HepG2 (cell line): ENCODE measurements around the gene ZNF484. TPM values are rescaled to one million over a fixed set of nuclear protein-coding genes. Genes with fewer than 3 reads are reported as not detected.
"Not testable (repeated sequence)": the region's sequence is repeated elsewhere in the genome, so short reads cannot be mapped to it uniquely, and the experiment has no call there.

Experiments used
- ATAC-seq: fragments of 200-7000 bp; cut with Tn5 transposase; 3 replicates; pipeline ENCODE4 v1.9.1; 2020; ENCODE audit warnings: mild to moderate bottlenecking, moderate library complexity
- BruUV-seq: library from RNA; stranded (reverse); fragments of 400-500 nt; replicated peaks from 2 replicates; lab custom pipeline; 2021; lab: Mats Ljungman, UMichigan
- CTCF ChIA-PET: fragments of 300-600 bp; formaldehyde crosslinking; extraction: SDS; loops from one replicate; lab custom pipeline; 2021; ENCODE audit warnings: low total read pairs, inconsistent platforms, low intra/inter-chr PET ratio; lab: Yijun Ruan, JAX
- POLR2A ChIA-PET: fragments of 350-600 bp; sonication (Branson Sonifier 250); formaldehyde crosslinking; loops from one replicate; lab custom pipeline; 2020; ENCODE audit warnings: antibody characterized with exemption, inconsistent platforms; lab: Yijun Ruan, JAX
- DNase-seq: peaks from one replicate; pipeline ENCODE4 v3.0.0-alpha.2; 2015; ENCODE audit warnings: low spot score
- FAIRE-seq: peaks from 3 replicates; lab custom pipeline; 2011; peaks lifted over from hg19 to GRCh38; lab: Jason Lieb, UNC
- H2AFZ ChIP-seq: one replicate; pipeline ENCODE4 v1.6.1; 2011; ENCODE audit warnings: low read length, inconsistent platforms
- H3K27ac ChIP-seq: fragments of 300-600 bp; 3 replicates; pipeline ENCODE4 v1.8.0; 2011; ENCODE audit warnings: mixed run types, mild to moderate bottlenecking, mixed read lengths, low read length, inconsistent platforms; ENCODE audit not compliant: insufficient read depth; ENCODE audit errors: extremely low read length
- H3K27me3 ChIP-seq, 2 experiments: fragments of 200-600 bp in 1 of 2; 2 replicates in 1 of 2; 3 replicates in 1 of 2; pipeline versions ENCODE4 v1.6.0 to v1.8.0; 2011; ENCODE audit warnings: low read length in 2 of 2, mild to moderate bottlenecking in 2 of 2, moderate library complexity in 2 of 2, inconsistent platforms in 1 of 2; ENCODE audit not compliant: insufficient read depth in 2 of 2, control insufficient read depth in 1 of 2
- H3K36me3 ChIP-seq, 2 experiments: fragments of 200-600 bp in 1 of 2; replicated peaks in 1 of 2; 2 replicates in 1 of 2; 3 replicates in 1 of 2; pipeline versions ENCODE4 v1.5.1 to v1.8.0; 2011; ENCODE audit warnings: low read length in 2 of 2, inconsistent platforms in 1 of 2; ENCODE audit not compliant: insufficient read depth in 2 of 2, control insufficient read depth in 1 of 2
- H3K4me1 ChIP-seq: 2 replicates; pipeline ENCODE4 v1.5.1; 2012; ENCODE audit warnings: low read length, inconsistent platforms; ENCODE audit not compliant: insufficient read depth
- H3K4me2 ChIP-seq: 2 replicates; pipeline ENCODE4 v1.6.0; 2011; ENCODE audit warnings: low read depth, low read length, inconsistent platforms
- H3K4me3 ChIP-seq, 3 experiments: fragments of 200-600 bp in 1 of 3; sonication (generic), shearing (Covaris generic) in 1 of 3; replicated peaks in 1 of 3; 2 replicates each; pipeline ENCODE4 v1.5.1; 2011 to 2016; ENCODE audit warnings: low read length in 3 of 3, inconsistent platforms in 2 of 3, low read depth in 2 of 3, mild to moderate bottlenecking in 2 of 3, control low read depth in 1 of 3, mixed read lengths in 1 of 3; ENCODE audit not compliant: insufficient read depth in 1 of 3
- H3K79me2 ChIP-seq: one replicate; pipeline ENCODE4 v1.6.1; 2011; ENCODE audit warnings: low read length, inconsistent platforms; ENCODE audit not compliant: insufficient read depth
- H3K9ac ChIP-seq: 2 replicates; pipeline ENCODE4 v1.6.0; 2011; ENCODE audit warnings: mild to moderate bottlenecking, low read depth, low read length, inconsistent platforms; ENCODE audit not compliant: insufficient read depth
- H3K9me3 ChIP-seq: 2 replicates; pipeline ENCODE4 v1.5.1; 2012; ENCODE audit warnings: mild to moderate bottlenecking, low read length
- H4K20me1 ChIP-seq: 2 replicates; pipeline ENCODE4 v1.6.0; 2011; ENCODE audit warnings: inconsistent platforms, mild to moderate bottlenecking, low read length, moderate library complexity; ENCODE audit not compliant: insufficient read depth
- CEBPB ChIP-seq: IDR thresholded peaks from 2 replicates; pipeline ENCODE4 v1.6.1; 2011; ENCODE audit warnings: low read depth, low read length, improper control_type of control experiment, borderline replicate concordance
- FOXA3 ChIP-seq: IDR thresholded peaks from 2 replicates; pipeline ENCODE4 v1.6.1; 2016; ENCODE audit warnings: missing genetic modification reagents, missing compliant biosample characterization
- FOXP1 ChIP-seq, 2 experiments: fragments of 450-650 bp in 1 of 2; IDR thresholded peaks; 2 replicates each; pipeline ENCODE4 v1.6.1; 2017 to 2018; ENCODE audit warnings: antibody characterized with exemption in 1 of 2
- GFI1 ChIP-seq: sonication (generic); formaldehyde crosslinking; IDR thresholded peaks from 2 replicates; pipeline ENCODE4 v1.5.0; 2020; ENCODE audit warnings: missing genetic modification reagents, mild to moderate bottlenecking, borderline replicate concordance
- HHEX ChIP-seq: IDR thresholded peaks from 2 replicates; pipeline ENCODE4 v1.6.1; 2016; ENCODE audit warnings: control low read depth
- SOX13 ChIP-seq, 3 experiments: fragments of 450-650 bp in 1 of 3; sonication (generic) in 1 of 3; formaldehyde crosslinking in 1 of 3; IDR thresholded peaks in 2 of 3; conservative IDR thresholded peaks in 1 of 3; 2 replicates each; pipeline versions ENCODE4 v1.5.0 to v1.6.1; 2016 to 2020; ENCODE audit warnings: antibody characterized with exemption in 1 of 3, mild to moderate bottlenecking in 1 of 3, missing compliant biosample characterization in 1 of 3, missing genetic modification reagents in 1 of 3, moderate library complexity in 1 of 3
- TOPORS ChIP-seq: sonication (generic); formaldehyde crosslinking; IDR thresholded peaks from 2 replicates; pipeline ENCODE4 v1.8.0; 2023; ENCODE audit warnings: mild to moderate bottlenecking, missing genetic modification reagents
- ZNF782 ChIP-seq: sonication (generic); formaldehyde crosslinking; IDR thresholded peaks from 2 replicates; pipeline ENCODE4 v1.4.0; 2020; ENCODE audit warnings: missing genetic modification reagents, mild to moderate bottlenecking, borderline replicate concordance
- ZSCAN31 ChIP-seq: sonication (generic); formaldehyde crosslinking; IDR thresholded peaks from 2 replicates; pipeline ENCODE4 v1.5.0; 2020; ENCODE audit warnings: low read depth, mild to moderate bottlenecking, missing genetic modification reagents
- WGBS: methylation state at CpG from one replicate; pipeline ENCODE4 v1.1.6; 2017; ENCODE audit warnings: low lambda C conversion rate; 5-methylcytosine and 5-hydroxymethylcytosine counted together
- in situ Hi-C: cut with HindIII; loops from 2 replicates; pipeline ENCODE4 v1.10.0; 2017; ENCODE audit warnings: low pct_unique_long_range_greater_than_20kb; ENCODE audit not compliant: extremely low pct_ligation_motif_present
- intact Hi-C: fragments of 100-400 bp; cut with micrococcal nuclease; formaldehyde crosslinking; loops from one replicate; pipeline ENCODE4 v1.10.0; 2022; ENCODE audit not compliant: unreplicated experiment
- polyA plus RNA-seq, 8 experiments: library from polyadenylated mRNA; depleted of rRNA in 3 of 8; stranded (reverse) in 7 of 8; unstranded in 1 of 8; fragments of >200 nt; fragmentation: Illumina TruSeq in 4 of 8; extraction: Trizol in 4 of 8; gene quantifications; 2 replicates each; pipeline versions ENCODE4 v1.2.1 to v1.2.3, GENCODE V29; 2011 to 2016; ENCODE audit warnings: low read depth in 4 of 8, missing spikeins in 1 of 8, mixed read lengths in 1 of 8; ENCODE audit not compliant: insufficient read depth in 1 of 8
- total RNA-seq, 5 experiments: library from RNA; depleted of rRNA; stranded (reverse); fragments of >200 nt; fragmentation: Illumina TruSeq; extraction: Trizol; gene quantifications; 2 replicates each; pipeline ENCODE4 v1.2.3, GENCODE V29; 2016; ENCODE audit warnings: low read depth in 1 of 5
- TF ChIP-seq, protein P1 (sequence below): sonication (generic); formaldehyde crosslinking; IDR thresholded peaks from 2 replicates; pipeline ENCODE4 v1.8.1; 2023; ENCODE audit warnings: mild to moderate bottlenecking, inconsistent platforms, moderate library complexity, missing genetic modification reagents, borderline replicate concordance
- TF ChIP-seq, protein P2 (sequence below): sonication (generic); formaldehyde crosslinking; IDR thresholded peaks from 2 replicates; pipeline ENCODE4 v1.8.0; 2022; ENCODE audit warnings: missing genetic modification reagents, mild to moderate bottlenecking, borderline replicate concordance

ZNF484 gene
- total and polyA plus RNA-seq, 2 of the 13 experiments (the other 11 are each of a cell fraction or from before 2014, with no cell fraction given): 0.96 to 7.2 TPM

DNA sequence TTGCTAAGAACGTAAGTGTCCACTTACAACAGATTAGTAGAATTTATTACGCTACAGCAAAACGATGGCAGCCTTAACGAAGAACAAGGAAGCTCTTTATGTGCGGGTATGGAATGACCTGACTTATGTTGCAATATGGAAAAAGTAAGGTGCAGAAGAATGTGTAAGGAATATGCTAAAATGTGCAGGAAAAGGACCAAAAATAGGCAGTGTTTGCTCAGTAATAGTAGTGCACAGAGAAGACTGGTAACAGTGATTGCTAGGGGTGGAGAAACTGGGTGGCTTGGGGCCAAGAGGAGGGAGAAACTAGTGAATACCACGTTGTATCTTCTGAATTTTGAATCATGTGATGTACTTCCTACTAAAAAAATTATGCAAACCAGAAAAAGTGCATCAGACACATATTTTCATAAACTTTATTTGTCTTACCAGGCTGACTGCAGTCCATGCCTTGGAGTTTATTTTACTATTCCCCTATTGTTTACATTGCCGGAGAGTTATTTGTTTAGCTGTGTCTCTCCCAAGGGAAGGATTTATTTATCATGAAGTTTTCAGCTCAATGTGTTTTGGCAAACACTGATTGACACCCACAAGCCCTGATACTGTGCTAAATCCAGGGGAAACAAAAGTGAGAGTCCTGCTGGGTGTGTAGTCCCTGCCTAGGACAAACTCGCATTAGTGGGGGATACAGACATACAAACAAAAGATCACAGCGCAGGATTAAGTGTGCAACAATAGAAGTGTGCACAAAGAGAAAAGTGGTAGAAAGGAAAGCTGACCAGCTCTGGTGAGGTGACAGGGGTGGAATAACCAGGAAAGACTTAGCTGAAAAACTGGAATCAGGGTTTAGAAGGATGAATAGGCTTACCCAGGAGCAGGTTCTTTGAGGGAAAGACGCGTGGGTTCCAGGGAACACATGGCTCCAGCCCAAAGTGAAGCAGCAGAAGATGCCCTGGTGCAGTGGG, 34.0 kb upstream of the ZNF484 start:
- no peaks in the 10 kb centered on the region for H3K9me3 ChIP-seq
- no peak overlapping the region for H2AFZ ChIP-seq
- POLR2A ChIA-PET: no interaction called here
- H3K4me3 ChIP-seq: no peak overlapping the region
- no peaks in the 10 kb centered on the region for H4K20me1 ChIP-seq
- WGBS: 15% methylated on average over 11 of the region's 11 CpGs
- ATAC-seq (no peak; the same call in 2 of the 3 replicates), FAIRE-seq (no peak), DNase-seq (peak; percentile 7)
- TF ChIP-seq, protein P1, sequence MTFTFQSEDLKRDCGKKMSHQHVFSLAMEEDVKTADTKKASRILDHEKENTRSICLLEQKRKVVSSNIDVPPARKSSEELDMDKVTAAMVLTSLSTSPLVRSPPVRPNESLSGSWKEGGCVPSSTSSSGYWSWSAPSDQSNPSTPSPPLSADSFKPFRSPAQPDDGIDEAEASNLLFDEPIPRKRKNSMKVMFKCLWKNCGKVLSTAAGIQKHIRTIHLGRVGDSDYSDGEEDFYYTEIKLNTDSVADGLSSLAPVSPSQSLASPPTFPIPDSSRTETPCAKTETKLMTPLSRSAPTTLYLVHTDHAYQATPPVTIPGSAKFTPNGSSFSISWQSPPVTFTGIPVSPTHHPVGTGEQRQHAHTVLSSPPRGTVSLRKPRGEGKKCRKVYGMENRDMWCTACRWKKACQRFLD (CRISPR knock-in tag): no peak
- TF ChIP-seq FOXP1 (IDR thresholded peaks at IDR 0.05) (no peak), FOXP1 (CRISPR knock-in tag; IDR thresholded peaks at IDR 0.05) (peak; percentile 12; the same call in 1 of the 2 replicates), TOPORS (CRISPR knock-in tag) (no peak), SOX13 (IDR thresholded peaks at IDR 0.05) (no peak), SOX13 (CRISPR knock-in tag; conservative IDR thresholded peaks at IDR 0.05 in 1 of 2, IDR thresholded peaks at IDR 0.05 in 1 of 2) (0 out of 4 replicates have a peak, but pooled peaks of 1 of the 2 experiments have one; percentile 9), ZNF782 (CRISPR knock-in tag) (no peak), CEBPB (0 out of 2 replicates have a peak, but pooled peaks have one; percentile 29), FOXA3 (CRISPR knock-in tag) (peak; percentile 23; the same call in 1 of the 2 replicates), HHEX (CRISPR knock-in tag) (0 out of 2 replicates have a peak, but pooled peaks have one; percentile 29), ZSCAN31 (CRISPR knock-in tag) (no peak), GFI1 (CRISPR knock-in tag) (0 out of 2 replicates have a peak, but pooled peaks have one; percentile 28)
- TF ChIP-seq, protein P2, sequence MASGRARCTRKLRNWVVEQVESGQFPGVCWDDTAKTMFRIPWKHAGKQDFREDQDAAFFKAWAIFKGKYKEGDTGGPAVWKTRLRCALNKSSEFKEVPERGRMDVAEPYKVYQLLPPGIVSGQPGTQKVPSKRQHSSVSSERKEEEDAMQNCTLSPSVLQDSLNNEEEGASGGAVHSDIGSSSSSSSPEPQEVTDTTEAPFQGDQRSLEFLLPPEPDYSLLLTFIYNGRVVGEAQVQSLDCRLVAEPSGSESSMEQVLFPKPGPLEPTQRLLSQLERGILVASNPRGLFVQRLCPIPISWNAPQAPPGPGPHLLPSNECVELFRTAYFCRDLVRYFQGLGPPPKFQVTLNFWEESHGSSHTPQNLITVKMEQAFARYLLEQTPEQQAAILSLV: no peak
- no peak overlapping the region for H3K4me2 ChIP-seq
- H3K4me1 ChIP-seq: peaks cover 12% of the 10 kb centered on the region
- in situ Hi-C loops: no loop called here
- CTCF ChIA-PET: no interaction called here
- no peak overlapping the region for H3K27ac ChIP-seq
- no peaks in the 10 kb centered on the region for H3K36me3 ChIP-seq
- peaks cover 1 to 25% of the 10 kb centered on the region in 2 experiments; a peak in 3 of 5 replicates for H3K27me3 ChIP-seq
- intact Hi-C loops: no loop called here
- no peaks in the 10 kb centered on the region for H3K79me2 ChIP-seq
- H3K9ac ChIP-seq: no peak overlapping the region
- BruUV-seq: no TSS peak

DNA sequence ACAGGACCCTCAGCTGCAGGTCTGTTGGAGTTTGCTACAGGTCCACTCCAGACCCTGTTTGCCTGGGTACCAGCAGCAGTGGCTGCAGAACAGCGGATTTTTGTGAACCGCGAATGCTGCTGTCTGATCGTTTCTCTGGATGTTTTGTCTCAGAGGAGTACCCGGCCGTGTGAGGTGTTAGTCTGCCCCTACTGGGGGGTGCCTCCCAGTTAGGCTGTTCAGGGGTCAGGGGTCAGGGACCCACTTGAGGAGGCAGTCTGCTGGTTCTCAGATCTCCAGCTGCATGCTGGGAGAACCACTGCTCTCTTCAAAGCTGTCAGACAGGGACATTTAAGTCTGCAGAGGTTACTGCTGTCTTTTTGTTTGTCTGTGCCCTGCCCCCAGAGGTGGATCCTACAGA, 27.3 kb upstream of the ZNF484 start:
- FAIRE-seq, H3K27ac ChIP-seq, CTCF ChIA-PET, H3K36me3 ChIP-seq, H3K27me3 ChIP-seq, H3K4me1 ChIP-seq, in situ Hi-C loops, BruUV-seq, DNase-seq, H3K9ac ChIP-seq, H3K79me2 ChIP-seq, H2AFZ ChIP-seq, H4K20me1 ChIP-seq, ATAC-seq, POLR2A ChIA-PET, H3K9me3 ChIP-seq, H3K4me3 ChIP-seq, intact Hi-C loops: not testable (repeated sequence)
- H3K4me2 ChIP-seq: peak overlapping the region; percentile 27; the same call in 1 of the 2 replicates
- 31% methylated on average over 6 of the region's 6 CpGs for WGBS
